PC-3 (cell line): ENCODE measurements around the gene IDNK.

Source experiments
- CTCF ChIP-seq: fragments of 300-600 bp; sonication (generic); conservative IDR thresholded peaks from 2 replicates; pipeline ENCODE4 v1.5.1; 2017; ENCODE audit warnings: antibody characterized with exemption, low read depth, mild to moderate bottlenecking, low read length
- EZH2phosphoT487 ChIP-seq: fragments of 300-600 bp; sonication (generic); IDR thresholded peaks from 2 replicates; pipeline ENCODE4 v1.6.1; 2018; ENCODE audit warnings: mild to moderate bottlenecking, antibody characterized with exemption, low read length, borderline replicate concordance

GRCh38 chr9:83584995-83585394 is 37.9 kb upstream of the IDNK start:
- no peak for TF ChIP-seq CTCF
- no peak for TF ChIP-seq EZH2phosphoT487
